ENCODE data around the gene DSCAML1.

DSCAML1 gene

GRCh38 chr11:117488996-117489952, 307.7 kb downstream of the DSCAML1 start:
- no peak for DNase-seq (ENCODE audit: low spot score)

- DNase-seq (ENCODE audit: low spot score), result no peak
These were observed 311.0 kb downstream of the DSCAML1 start for GRCh38 chr11:117486059-117486458.

GRCh38 chr11:117484156-117484555, 312.9 kb downstream of the DSCAML1 start:
- DNase-seq (ENCODE audit: low spot score), result no peak

GRCh38 chr11:117483372-117483771, 313.6 kb downstream of the DSCAML1 start:
- no peak for DNase-seq (ENCODE audit: low spot score)

- no peak for DNase-seq (ENCODE audit: low spot score)
These were observed 314.1 kb downstream of the DSCAML1 start for GRCh38 chr11:117482881-117483280.

- no peak for DNase-seq (ENCODE audit: low spot score)
These were observed 315.1 kb downstream of the DSCAML1 start for GRCh38 chr11:117481885-117482284.

- DNase-seq (ENCODE audit: low spot score), result no peak
These were observed 316.0 kb downstream of the DSCAML1 start for GRCh38 chr11:117481036-117481435.

GRCh38 chr11:117480221-117480620, 316.8 kb downstream of the DSCAML1 start:
- DNase-seq (ENCODE audit: low spot score), result no peak

- peak; percentile 70 for DNase-seq (ENCODE audit: low spot score)
These were observed 317.6 kb downstream of the DSCAML1 start for GRCh38 chr11:117479372-117479771.

- no peak for DNase-seq (ENCODE audit: low spot score)
These were observed 318.1 kb downstream of the DSCAML1 start for GRCh38 chr11:117478926-117479325.

- no peak for DNase-seq (ENCODE audit: low spot score)
These were observed 318.7 kb downstream of the DSCAML1 start for GRCh38 chr11:117478126-117478860.

GRCh38 chr11:117477721-117478120, 319.3 kb downstream of the DSCAML1 start:
- no peak for DNase-seq (ENCODE audit: low spot score)

- no peak for DNase-seq (ENCODE audit: low spot score)
These were observed 320.4 kb downstream of the DSCAML1 start for GRCh38 chr11:117476531-117477142.

- no peak for DNase-seq (ENCODE audit: low spot score)
These were observed 321.1 kb downstream of the DSCAML1 start for GRCh38 chr11:117475716-117476530.

GRCh38 chr11:117473481-117474091, 323.4 kb downstream of the DSCAML1 start:
- peak; percentile 31 for DNase-seq (ENCODE audit: low spot score)

- DNase-seq (ENCODE audit: low spot score), result no peak
These were observed 325.2 kb downstream of the DSCAML1 start for GRCh38 chr11:117471776-117472175.

GRCh38 chr11:117470576-117470975, 326.4 kb downstream of the DSCAML1 start:
- no peak for DNase-seq (ENCODE audit: low spot score)

- DNase-seq (ENCODE audit: low spot score), result no peak
These were observed 328.1 kb downstream of the DSCAML1 start for GRCh38 chr11:117468888-117469287.

GRCh38 chr11:117467770-117468169, 329.2 kb downstream of the DSCAML1 start:
- DNase-seq (ENCODE audit: low spot score), result no peak

GRCh38 chr11:117466966-117467365, 330.1 kb downstream of the DSCAML1 start:
- DNase-seq (ENCODE audit: low spot score), result no peak
